Fibroblast of the aortic adventitia (primary cell): ENCODE measurements around the gene NQO2. TPM values are rescaled to one million over a fixed set of nuclear protein-coding genes. Genes with fewer than 3 reads are reported as not detected.

Source experiments
- DNase-seq: peaks from one replicate; pipeline ENCODE4 v3.0.0-alpha.2; 2010; ENCODE audit warnings: low read depth
- H3K4me3 ChIP-seq: 2 replicates; pipeline ENCODE4 v1.5.1; 2011; ENCODE audit warnings: low read depth, mild to moderate bottlenecking, control low read depth, low read length, moderate library complexity
- total RNA-seq: library from RNA; depleted of rRNA; stranded (reverse); fragments of >200 nt; gene quantifications from 2 replicates; pipeline ENCODE4 v1.2.3, GENCODE V29; 2012; ENCODE audit warnings: low replicate concordance
- TF ChIP-seq, protein P1 (sequence below): IDR thresholded peaks from 2 replicates; pipeline ENCODE4 v1.5.1; 2011; ENCODE audit warnings: mild to moderate bottlenecking, low read length, control low read depth, inconsistent platforms; ENCODE audit not compliant: insufficient read depth

Gene NQO2
- total RNA-seq, 1 donor = 47.7 TPM

DNA sequence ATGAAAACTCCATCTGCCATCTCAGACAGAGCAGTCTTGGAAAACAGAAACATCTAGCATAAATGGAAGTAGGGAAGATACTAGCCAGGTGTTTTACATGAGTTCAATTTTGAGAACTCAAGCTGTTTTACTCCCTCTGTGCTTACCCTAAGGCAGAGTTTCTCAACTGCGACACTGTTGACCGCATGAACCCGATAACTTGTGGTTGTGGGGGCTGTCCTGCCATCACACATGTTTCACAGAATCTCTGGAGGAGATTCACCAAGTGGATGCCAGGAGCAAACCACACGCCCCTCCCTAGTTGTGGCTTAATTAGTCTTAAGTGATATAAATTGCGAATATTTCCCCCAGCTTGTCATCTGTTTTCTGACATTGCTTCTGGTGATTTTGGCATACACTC is 26.0 kb upstream of the NQO2 start:
- DNase-seq = no peak

GRCh38 chr6:2976060-2976459 is 23.6 kb upstream of the NQO2 start:
- no peak overlapping the region for H3K4me3 ChIP-seq
- TF ChIP-seq, protein P1, sequence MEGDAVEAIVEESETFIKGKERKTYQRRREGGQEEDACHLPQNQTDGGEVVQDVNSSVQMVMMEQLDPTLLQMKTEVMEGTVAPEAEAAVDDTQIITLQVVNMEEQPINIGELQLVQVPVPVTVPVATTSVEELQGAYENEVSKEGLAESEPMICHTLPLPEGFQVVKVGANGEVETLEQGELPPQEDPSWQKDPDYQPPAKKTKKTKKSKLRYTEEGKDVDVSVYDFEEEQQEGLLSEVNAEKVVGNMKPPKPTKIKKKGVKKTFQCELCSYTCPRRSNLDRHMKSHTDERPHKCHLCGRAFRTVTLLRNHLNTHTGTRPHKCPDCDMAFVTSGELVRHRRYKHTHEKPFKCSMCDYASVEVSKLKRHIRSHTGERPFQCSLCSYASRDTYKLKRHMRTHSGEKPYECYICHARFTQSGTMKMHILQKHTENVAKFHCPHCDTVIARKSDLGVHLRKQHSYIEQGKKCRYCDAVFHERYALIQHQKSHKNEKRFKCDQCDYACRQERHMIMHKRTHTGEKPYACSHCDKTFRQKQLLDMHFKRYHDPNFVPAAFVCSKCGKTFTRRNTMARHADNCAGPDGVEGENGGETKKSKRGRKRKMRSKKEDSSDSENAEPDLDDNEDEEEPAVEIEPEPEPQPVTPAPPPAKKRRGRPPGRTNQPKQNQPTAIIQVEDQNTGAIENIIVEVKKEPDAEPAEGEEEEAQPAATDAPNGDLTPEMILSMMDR = no peak
- DNase-seq = no peak

More for the DNA sequence above, 26.0 kb upstream of the NQO2 start:
- TF ChIP-seq, protein P1 = no peak
- no peak overlapping the region for H3K4me3 ChIP-seq

DNA sequence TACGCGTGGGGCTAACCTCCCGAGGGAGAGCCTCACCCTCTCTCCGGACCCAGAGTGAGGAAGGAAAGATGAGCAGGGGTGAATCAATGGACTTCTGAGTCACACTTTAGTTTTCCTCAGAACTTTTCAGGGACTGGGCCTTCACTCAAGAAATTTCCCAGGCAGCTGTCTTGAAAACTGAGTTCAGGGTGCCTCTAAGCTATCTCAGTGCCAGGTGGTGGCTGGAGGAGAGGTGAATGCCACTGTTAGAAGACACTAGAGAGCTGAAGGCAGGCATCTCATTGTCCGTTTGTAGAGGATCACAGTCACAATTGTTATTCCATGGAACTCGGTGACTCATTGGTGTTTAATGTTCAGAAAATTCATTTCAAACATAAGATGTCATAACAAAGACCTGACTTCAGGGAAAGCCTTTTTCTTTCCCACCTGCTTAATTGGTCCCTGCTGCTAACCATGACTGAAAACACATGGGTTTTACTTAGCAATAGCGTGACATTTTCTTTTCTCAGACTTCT is 23.1 kb upstream of the NQO2 start:
- DNase-seq = peak; percentile 67
- TF ChIP-seq, protein P1 = no peak
- H3K4me3 ChIP-seq = no peak overlapping the region

DNA sequence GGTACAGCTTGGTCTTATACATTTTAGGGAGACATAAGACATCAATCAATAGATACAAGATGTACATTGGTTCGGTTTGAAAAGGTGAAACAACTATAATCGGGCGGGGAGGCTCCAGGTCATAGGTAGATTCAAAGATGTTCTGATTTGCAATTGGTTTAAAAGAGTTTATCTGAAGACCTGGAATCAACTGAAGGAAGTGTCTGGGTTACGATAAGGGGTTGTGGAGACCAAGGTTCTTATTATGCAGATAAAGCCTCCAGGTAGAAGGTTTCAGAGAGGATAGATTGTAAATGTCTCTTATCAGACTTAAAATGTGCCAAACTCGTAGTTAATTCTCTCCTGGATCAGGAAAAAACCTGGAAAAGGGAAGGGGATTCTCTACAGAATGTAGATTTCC is 22.4 kb upstream of the NQO2 start:
- TF ChIP-seq, protein P1 = no peak
- no peak for DNase-seq
- H3K4me3 ChIP-seq = no peak overlapping the region

- H3K4me3 ChIP-seq = no peak overlapping the region
- DNase-seq = no peak
- TF ChIP-seq, protein P1 = no peak
Observed at GRCh38 chr6:2977799-2978590, 21.7 kb upstream of the NQO2 start.

DNA sequence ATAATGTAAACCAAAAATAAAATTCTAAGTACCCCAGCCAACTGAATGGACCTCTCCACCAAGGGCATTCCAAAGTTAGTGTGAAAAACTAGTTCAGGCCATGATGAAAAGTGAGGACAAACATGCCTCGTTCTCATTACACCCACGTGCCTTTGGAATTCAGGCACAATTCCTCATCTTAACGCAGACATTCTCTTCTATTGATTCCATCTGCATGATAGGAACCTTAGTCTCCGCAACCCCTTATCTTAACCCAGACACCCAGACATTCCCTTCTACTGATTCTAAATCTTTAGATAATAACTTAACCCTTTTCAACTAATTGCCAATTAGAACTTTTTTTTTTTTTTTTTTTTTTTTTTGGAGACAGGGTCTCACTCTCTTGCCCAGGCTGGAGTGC is 20.8 kb upstream of the NQO2 start:
- TF ChIP-seq, protein P1 = no peak
- H3K4me3 ChIP-seq = no peak overlapping the region
- no peak for DNase-seq
